GM19043 (cell line): ENCODE measurements around the gene AHCY.

Experiments
- ATAC-seq: cut with Tn5 transposase; IDR thresholded peaks from one replicate; pipeline ENCODE4 v1.9.1; 2021; ENCODE audit warnings: low read depth; ENCODE audit not compliant: unreplicated experiment

The AHCY gene

DNA sequence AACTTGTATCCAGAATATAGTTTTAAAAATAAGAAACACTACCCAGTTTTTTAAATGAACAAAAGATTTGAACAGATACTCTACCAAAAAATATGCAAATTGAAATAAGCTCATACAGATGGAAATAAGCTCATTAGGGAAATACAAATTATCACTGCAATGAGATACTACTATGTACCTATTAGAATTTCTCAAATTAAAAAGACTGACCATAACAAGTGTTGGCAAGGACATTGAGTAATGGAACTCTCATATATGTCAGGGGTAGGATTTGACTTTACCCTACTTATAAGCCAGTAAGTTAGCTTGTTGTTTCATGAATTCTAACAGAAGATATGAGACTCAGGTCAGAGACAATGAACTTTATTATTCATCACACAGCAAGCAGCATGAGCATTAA lies 71.5 kb downstream of the AHCY start:
- no peak for ATAC-seq
